K562 (cell line): Measurements from ENCODE around the gene ADAMTS7.
"Not testable (repeated sequence)": the region's sequence is repeated elsewhere in the genome, so short reads cannot be mapped to it uniquely, and the experiment has no call there.

Experiments used
- ELF4 ChIP-seq: fragments of 450-650 bp; formaldehyde crosslinking; IDR thresholded peaks from 2 replicates; pipeline ENCODE4 v1.4.0; 2022; ENCODE audit warnings: missing genetic modification characterization
- KLF1 ChIP-seq: fragments of 450-650 bp; IDR thresholded peaks from 2 replicates; pipeline ENCODE4 v1.6.1; 2016; ENCODE audit warnings: missing genetic modification characterization, missing compliant biosample characterization
- POLR2A ChIP-seq: fragments of 450-650 bp; conservative IDR thresholded peaks from 2 replicates; pipeline ENCODE4 v1.6.1; 2016
- TF ChIP-seq, protein P1 (sequence below), 3 experiments: fragments of 200-800 bp in 1 of 3; fragments of 250-450 bp in 1 of 3; fragments of 450-650 bp in 1 of 3; sonication (Bioruptor Pico) in 1 of 3; sonication (Bioruptor generic) in 1 of 3; formaldehyde crosslinking in 1 of 3; IDR thresholded peaks; 2 replicates each; pipeline versions ENCODE4 v1.6.1 to v1.8.0; 2016 to 2022; ENCODE audit warnings: mild to moderate bottlenecking in 2 of 3, missing genetic modification characterization in 2 of 3, missing compliant biosample characterization in 1 of 3, moderate library complexity in 1 of 3

DNA sequence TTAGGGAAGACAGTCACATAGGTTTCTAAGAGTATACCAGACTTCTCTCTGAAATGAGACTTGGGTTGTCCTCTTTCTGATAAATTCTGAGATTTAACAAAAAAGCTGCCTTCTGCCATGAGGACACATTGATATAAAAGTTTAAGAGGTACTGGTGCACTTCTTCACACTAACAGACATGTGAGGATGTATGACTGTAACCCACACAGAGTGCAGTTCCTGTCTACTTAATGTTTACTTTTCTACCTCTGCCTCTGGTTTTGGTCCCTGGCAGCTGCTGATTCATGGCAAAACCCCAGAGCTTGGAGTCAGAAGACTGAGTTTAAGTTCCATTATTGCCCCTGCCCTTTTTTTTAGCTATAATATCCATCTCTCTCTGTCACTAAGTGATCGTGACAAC lies 82.8 kb downstream of the ADAMTS7 start:
- TF ChIP-seq KLF1 (tag); ELF4; POLR2A: not testable (repeated sequence)
- TF ChIP-seq, protein P1, sequence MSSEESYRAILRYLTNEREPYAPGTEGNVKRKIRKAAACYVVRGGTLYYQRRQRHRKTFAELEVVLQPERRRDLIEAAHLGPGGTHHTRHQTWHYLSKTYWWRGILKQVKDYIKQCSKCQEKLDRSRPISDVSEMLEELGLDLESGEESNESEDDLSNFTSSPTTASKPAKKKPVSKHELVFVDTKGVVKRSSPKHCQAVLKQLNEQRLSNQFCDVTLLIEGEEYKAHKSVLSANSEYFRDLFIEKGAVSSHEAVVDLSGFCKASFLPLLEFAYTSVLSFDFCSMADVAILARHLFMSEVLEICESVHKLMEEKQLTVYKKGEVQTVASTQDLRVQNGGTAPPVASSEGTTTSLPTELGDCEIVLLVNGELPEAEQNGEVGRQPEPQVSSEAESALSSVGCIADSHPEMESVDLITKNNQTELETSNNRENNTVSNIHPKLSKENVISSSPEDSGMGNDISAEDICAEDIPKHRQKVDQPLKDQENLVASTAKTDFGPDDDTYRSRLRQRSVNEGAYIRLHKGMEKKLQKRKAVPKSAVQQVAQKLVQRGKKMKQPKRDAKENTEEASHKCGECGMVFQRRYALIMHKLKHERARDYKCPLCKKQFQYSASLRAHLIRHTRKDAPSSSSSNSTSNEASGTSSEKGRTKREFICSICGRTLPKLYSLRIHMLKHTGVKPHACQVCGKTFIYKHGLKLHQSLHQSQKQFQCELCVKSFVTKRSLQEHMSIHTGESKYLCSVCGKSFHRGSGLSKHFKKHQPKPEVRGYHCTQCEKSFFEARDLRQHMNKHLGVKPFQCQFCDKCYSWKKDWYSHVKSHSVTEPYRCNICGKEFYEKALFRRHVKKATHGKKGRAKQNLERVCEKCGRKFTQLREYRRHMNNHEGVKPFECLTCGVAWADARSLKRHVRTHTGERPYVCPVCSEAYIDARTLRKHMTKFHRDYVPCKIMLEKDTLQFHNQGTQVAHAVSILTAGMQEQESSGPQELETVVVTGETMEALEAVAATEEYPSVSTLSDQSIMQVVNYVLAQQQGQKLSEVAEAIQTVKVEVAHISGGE (CRISPR knock-in tag; IDR thresholded peaks at IDR 0.05), result not testable (repeated sequence)
